22Rv1 (cell line): ENCODE measurements around the gene KIF26B.

Experiments
- ZFX ChIP-seq: fragments of 450-650 bp; IDR thresholded peaks from 2 replicates; pipeline ENCODE4 v1.6.1; 2017; ENCODE audit warnings: antibody characterized with exemption, borderline replicate concordance
- TF ChIP-seq, protein P1 (sequence below): fragments of 450-650 bp; IDR thresholded peaks from 2 replicates; pipeline ENCODE4 v1.5.1; 2017; ENCODE audit warnings: mild to moderate bottlenecking

DNA sequence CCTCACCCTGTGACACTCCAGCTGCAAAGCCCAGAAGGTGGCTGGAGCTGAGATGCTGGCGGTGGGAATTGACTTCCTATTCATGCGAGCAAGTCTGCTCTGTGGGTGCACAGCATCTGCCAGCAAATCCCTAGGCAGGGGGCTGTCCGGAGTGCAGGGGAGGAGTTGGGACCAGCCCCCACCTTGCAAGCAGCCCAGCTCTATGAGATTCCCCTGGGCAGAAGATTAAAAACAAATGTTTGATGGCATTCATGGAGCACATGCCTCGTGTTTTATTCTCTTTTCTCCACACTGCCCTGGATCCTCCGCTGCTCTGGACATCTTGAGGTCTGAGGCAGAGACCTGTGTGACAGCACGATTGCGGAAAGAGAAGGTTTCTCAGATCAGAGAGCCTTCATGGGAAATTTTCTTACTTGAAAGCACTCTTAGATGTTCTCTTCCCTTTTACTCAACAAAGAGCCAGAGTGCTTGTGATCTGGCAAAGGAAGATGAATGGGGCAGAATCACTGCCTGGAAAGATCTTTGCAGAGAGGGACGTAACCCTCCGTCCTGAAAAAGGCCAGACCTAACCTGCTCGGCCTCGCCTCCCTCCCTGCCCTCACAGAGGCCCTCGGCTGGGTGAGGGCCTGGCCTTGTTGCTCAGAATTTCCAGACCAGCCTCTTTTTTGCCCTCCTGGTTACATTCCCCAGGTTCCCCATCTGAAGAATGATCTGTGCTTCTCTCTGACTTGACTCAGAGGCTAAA, 597.1 kb downstream of the KIF26B start:
- TF ChIP-seq, protein P1, sequence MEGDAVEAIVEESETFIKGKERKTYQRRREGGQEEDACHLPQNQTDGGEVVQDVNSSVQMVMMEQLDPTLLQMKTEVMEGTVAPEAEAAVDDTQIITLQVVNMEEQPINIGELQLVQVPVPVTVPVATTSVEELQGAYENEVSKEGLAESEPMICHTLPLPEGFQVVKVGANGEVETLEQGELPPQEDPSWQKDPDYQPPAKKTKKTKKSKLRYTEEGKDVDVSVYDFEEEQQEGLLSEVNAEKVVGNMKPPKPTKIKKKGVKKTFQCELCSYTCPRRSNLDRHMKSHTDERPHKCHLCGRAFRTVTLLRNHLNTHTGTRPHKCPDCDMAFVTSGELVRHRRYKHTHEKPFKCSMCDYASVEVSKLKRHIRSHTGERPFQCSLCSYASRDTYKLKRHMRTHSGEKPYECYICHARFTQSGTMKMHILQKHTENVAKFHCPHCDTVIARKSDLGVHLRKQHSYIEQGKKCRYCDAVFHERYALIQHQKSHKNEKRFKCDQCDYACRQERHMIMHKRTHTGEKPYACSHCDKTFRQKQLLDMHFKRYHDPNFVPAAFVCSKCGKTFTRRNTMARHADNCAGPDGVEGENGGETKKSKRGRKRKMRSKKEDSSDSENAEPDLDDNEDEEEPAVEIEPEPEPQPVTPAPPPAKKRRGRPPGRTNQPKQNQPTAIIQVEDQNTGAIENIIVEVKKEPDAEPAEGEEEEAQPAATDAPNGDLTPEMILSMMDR: no peak
- TF ChIP-seq ZFX: no peak
